A549 (cell line): ENCODE measurements around the gene C15orf39.
"Not testable (repeated sequence)": the region's sequence is repeated elsewhere in the genome, so short reads cannot be mapped to it uniquely, and the experiment has no call there.

Experiments used
- CHD2 ChIP-seq: fragments of 150-350 bp; IDR thresholded peaks from 2 replicates; pipeline ENCODE4 v1.6.1; 2014; ENCODE audit warnings: low read length; ENCODE audit not compliant: partially characterized antibody
- PHF8 ChIP-seq: fragments of 200-600 bp; sonication (generic); IDR thresholded peaks from 2 replicates; pipeline ENCODE4 v1.6.1; 2016; ENCODE audit warnings: low read depth, mild to moderate bottlenecking, antibody characterized with exemption, moderate library complexity, borderline replicate concordance
- POLR2A ChIP-seq: IDR thresholded peaks from 2 replicates; pipeline ENCODE4 v1.6.1; 2012; ENCODE audit warnings: mild to moderate bottlenecking, low read length
- RAD21 ChIP-seq, 2 experiments: fragments of >200 bp in 1 of 2; sonication (Bioruptor Twin) in 1 of 2; formaldehyde crosslinking in 1 of 2; IDR thresholded peaks in 1 of 2; conservative IDR thresholded peaks in 1 of 2; 2 replicates in 1 of 2; 3 replicates in 1 of 2; pipeline ENCODE4 v1.6.1; 2012 to 2018; ENCODE audit warnings: inconsistent platforms in 1 of 2
- RFX5 ChIP-seq: fragments of 450-650 bp; IDR thresholded peaks from 2 replicates; pipeline ENCODE4 v1.7.1; 2014; ENCODE audit warnings: antibody characterized with exemption, mild to moderate bottlenecking, moderate library complexity
- SREBF2 ChIP-seq: fragments of 450-650 bp; IDR thresholded peaks from 2 replicates; pipeline ENCODE4 v1.6.1; 2014; ENCODE audit warnings: mild to moderate bottlenecking, moderate library complexity
- TF ChIP-seq, protein P1 (sequence below): fragments of >200 bp; sonication (Bioruptor Twin); formaldehyde crosslinking; IDR thresholded peaks from 3 replicates; pipeline ENCODE4 v1.5.1; 2016
- TF ChIP-seq, protein P2 (sequence below): fragments of 450-650 bp; IDR thresholded peaks from 2 replicates; pipeline ENCODE4 v1.6.1; 2014; ENCODE audit warnings: antibody characterized with exemption
- TF ChIP-seq, protein P3 (sequence below): IDR thresholded peaks from 2 replicates; pipeline ENCODE4 v1.6.1; 2012

DNA sequence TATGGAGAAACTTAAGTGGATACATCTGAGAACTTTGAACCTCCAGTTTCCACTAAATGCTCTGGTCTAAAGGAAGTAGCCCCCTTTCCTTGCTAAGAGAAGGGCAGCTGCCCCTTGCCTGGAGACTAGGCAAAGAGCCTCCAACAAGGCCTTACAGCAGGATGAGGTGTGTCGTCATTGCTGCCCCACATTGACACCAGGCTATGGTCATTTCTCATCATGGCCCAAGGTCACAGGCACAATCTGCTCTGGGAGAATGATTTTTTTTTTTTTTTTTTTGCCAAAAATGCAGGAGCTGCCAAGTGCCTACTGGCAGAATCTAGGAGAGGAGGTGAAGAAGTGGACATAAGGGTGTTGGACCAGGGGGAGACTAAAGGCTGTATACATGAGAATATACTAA lies 44.1 kb downstream of the C15orf39 start:
- TF ChIP-seq, protein P1, sequence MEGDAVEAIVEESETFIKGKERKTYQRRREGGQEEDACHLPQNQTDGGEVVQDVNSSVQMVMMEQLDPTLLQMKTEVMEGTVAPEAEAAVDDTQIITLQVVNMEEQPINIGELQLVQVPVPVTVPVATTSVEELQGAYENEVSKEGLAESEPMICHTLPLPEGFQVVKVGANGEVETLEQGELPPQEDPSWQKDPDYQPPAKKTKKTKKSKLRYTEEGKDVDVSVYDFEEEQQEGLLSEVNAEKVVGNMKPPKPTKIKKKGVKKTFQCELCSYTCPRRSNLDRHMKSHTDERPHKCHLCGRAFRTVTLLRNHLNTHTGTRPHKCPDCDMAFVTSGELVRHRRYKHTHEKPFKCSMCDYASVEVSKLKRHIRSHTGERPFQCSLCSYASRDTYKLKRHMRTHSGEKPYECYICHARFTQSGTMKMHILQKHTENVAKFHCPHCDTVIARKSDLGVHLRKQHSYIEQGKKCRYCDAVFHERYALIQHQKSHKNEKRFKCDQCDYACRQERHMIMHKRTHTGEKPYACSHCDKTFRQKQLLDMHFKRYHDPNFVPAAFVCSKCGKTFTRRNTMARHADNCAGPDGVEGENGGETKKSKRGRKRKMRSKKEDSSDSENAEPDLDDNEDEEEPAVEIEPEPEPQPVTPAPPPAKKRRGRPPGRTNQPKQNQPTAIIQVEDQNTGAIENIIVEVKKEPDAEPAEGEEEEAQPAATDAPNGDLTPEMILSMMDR, result not testable (repeated sequence)
- TF ChIP-seq POLR2A; RAD21 (conservative IDR thresholded peaks at IDR 0.05 in 1 of 2, IDR thresholded peaks at IDR 0.05 in 1 of 2); PHF8; CHD2; RFX5; SREBF2: not testable (repeated sequence)
- TF ChIP-seq, protein P2, sequence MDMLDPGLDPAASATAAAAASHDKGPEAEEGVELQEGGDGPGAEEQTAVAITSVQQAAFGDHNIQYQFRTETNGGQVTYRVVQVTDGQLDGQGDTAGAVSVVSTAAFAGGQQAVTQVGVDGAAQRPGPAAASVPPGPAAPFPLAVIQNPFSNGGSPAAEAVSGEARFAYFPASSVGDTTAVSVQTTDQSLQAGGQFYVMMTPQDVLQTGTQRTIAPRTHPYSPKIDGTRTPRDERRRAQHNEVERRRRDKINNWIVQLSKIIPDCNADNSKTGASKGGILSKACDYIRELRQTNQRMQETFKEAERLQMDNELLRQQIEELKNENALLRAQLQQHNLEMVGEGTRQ, result not testable (repeated sequence)
- TF ChIP-seq, protein P3, sequence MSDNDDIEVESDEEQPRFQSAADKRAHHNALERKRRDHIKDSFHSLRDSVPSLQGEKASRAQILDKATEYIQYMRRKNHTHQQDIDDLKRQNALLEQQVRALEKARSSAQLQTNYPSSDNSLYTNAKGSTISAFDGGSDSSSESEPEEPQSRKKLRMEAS, result not testable (repeated sequence)
